Keratinocyte (primary cell): Measurements from ENCODE around the gene SNCA.

ENCODE experiments used
- CTCF ChIP-seq, 3 experiments: IDR thresholded peaks in 1 of 3; conservative IDR thresholded peaks in 1 of 3; optimal IDR thresholded peaks in 1 of 3; 2 replicates in 2 of 3; 3 replicates in 1 of 3; pipeline versions ENCODE3 to v1.5.1; 2011; ENCODE audit warnings: low read length in 3 of 3, mild to moderate bottlenecking in 3 of 3, moderate library complexity in 2 of 3, control low read depth in 1 of 3, inconsistent platforms in 1 of 3; ENCODE audit not compliant: insufficient read depth in 2 of 3; ENCODE audit errors: extremely low read depth in 1 of 3
- EZH2 ChIP-seq: IDR thresholded peaks from one replicate; pipeline ENCODE4 v1.6.1; 2012; ENCODE audit warnings: inconsistent platforms, mild to moderate bottlenecking, low read length, moderate library complexity

- TF ChIP-seq CTCF (optimal IDR thresholded peaks at IDR 0.05 in 1 of 3, IDR thresholded peaks at IDR 0.05 in 1 of 3, conservative IDR thresholded peaks at IDR 0.05 in 1 of 3; ENCODE audit: extremely low read depth in 1 of 3, insufficient read depth in 2 of 3, low read length in 3 of 3) (no peak), EZH2 (no peak)
Observed at GRCh38 chr4:89800527-89801103, 36.3 kb downstream of the SNCA start.
